Lower leg skin (tissue), 3 donors: ENCODE data around the gene CSNK2A3.

Experiments used
- CTCF ChIP-seq, 3 donors: fragments of 450-650 bp; IDR thresholded peaks; one replicate each; pipeline ENCODE4 v1.5.1; 2016; ENCODE audit warnings: antibody characterized with exemption in 3 of 3, mild to moderate bottlenecking in 3 of 3, moderate library complexity in 2 of 3
- POLR2A ChIP-seq, 2 donors: fragments of 450-650 bp; IDR thresholded peaks; one replicate each; pipeline ENCODE4 v1.6.1; 2016 to 2017; ENCODE audit warnings: antibody characterized with exemption in 2 of 2, mild to moderate bottlenecking in 1 of 2, moderate library complexity in 1 of 2

GRCh38 chr11:11400121-11400520 is 47.1 kb upstream of the CSNK2A3 start:
- TF ChIP-seq CTCF (IDR thresholded peaks at IDR 0.05) (no peak), POLR2A (IDR thresholded peaks at IDR 0.05) (no peak)
